ENCODE measurements around the gene RIMBP2. TPM values are rescaled to one million over a fixed set of nuclear protein-coding genes. Genes with fewer than 3 reads are reported as not detected.
A peak's percentile ranks its signal among the peaks of the same experiment; 100 is the strongest.
"Not testable (repeated sequence)": the region's sequence is repeated elsewhere in the genome, so short reads cannot be mapped to it uniquely, and the experiment has no call there.

Gene RIMBP2
- total and polyA plus RNA-seq, 5 donors: 0.05 to 0.28 TPM; not detected in 3

DNA sequence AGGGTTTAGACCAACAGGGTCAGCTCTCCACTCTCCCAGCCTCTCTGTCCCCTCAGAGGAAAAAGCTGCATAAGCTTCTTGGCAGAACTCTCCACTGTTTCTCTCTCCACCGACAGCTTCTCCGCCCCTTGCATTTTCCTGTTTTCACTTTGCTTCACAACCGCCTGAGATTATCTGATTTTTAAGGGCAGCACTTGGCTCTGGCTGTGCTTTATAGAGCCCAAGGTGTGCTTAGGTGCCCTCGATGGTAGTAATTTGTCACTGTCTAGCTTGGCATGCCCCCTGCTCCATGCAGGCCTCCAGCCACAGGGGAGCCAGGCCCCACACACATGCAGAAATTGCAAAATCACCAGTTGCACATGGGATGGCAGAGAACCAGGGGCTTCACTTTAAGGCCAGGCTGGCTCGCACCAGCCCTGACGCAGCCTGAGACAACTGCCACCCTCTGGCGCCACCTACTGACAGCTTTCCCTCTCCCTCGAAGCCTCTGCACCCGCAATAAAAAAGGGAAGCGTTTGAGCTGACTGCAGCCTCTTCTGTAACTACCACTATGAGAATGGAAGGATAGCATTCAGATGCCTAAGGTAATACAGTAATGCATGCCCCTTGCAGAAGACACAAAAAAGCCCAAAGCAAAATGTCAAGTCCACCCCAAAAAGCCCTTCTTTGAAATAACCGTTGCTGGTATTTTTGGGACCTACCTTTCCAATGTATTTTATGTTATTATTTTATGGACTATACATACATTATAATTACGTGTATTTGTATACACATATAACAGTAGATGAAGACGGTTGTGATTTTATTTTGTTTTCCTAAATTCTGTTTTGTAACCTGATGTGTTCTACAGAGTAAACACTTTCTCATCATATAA, 32.0 kb upstream of the RIMBP2 start:
- H3K4me1 ChIP-seq (ENCODE audit: control insufficient read depth, insufficient read depth, low read length): no peaks in the 10 kb centered on the region
- whole genome bisulfite sequencing: 9% methylated on average over 13 of the region's 13 CpGs
- ATAC-seq: peak; percentile 94
- intact Hi-C loops (cut with DNase I): loop anchor here (2.0 to 10.0 kb wide), 4 partner anchors 343 to 347 kb away; no protein-coding TSS in a partner anchor
- H3K9me3 ChIP-seq (ENCODE audit: control insufficient read depth, low read length): no peaks in the 10 kb centered on the region
- no peak overlapping the region for H3K4me3 ChIP-seq (ENCODE audit: low read length)
- H3K27me3 ChIP-seq (ENCODE audit: control insufficient read depth, insufficient read depth): no peaks in the 10 kb centered on the region
- H3K27ac ChIP-seq (ENCODE audit: low read length): no peak overlapping the region
- peak; percentile 85 to 94 (median 90) for DNase-seq

DNA sequence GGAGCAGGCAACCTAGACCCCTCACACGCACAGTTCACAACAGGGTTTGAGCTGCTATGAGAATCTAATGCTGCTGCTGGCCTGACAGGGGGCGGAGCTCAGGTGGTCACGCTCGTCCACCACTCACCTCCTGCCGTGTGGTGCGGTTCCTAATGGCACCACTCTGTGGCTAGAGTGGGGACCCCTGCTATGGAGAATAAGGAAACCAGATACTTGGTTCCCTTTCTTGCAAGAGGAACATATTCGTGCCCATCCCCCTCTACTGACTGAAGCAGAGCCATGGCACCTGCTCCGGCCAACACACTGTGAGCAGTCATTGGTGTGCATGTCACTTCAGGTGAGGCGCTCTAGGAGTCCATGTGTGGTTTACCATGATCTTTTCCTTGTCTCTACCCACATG, 30.4 kb upstream of the RIMBP2 start:
- no peak for DNase-seq
- 70% methylated on average over 9 of the region's 9 CpGs for WGBS
- intact Hi-C loops (cut with DNase I): loop anchor here in 2 of 4 donors (5.0 to 10.0 kb wide), 2 partner anchors 342 to 344 kb away; no protein-coding TSS in a partner anchor
- ATAC-seq: no peak
- H3K27me3 ChIP-seq (ENCODE audit: control insufficient read depth, insufficient read depth): no peaks in the 10 kb centered on the region
- no peaks in the 10 kb centered on the region for H3K4me1 ChIP-seq (ENCODE audit: control insufficient read depth, insufficient read depth, low read length)
- no peaks in the 10 kb centered on the region for H3K9me3 ChIP-seq (ENCODE audit: control insufficient read depth, low read length)
- no peak overlapping the region for H3K27ac ChIP-seq (ENCODE audit: low read length)
- no peak overlapping the region for H3K4me3 ChIP-seq (ENCODE audit: low read length)

DNA sequence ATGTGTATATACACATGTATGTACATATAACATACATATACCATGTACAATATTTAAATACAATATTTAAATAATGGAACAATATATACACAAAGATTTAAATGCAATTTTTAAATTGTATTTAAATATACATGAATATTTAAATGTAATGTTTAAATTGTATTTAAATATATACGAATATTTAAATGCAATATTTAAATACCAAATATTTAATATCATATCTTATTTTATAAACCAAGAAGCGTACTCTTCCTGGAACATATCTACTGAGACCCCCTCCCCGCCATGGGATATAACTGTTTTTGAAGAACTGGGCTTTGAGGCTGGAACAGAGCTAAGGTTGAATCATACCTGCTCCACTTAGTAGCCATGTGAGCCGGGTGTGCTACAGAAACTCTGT, 29.8 kb upstream of the RIMBP2 start:
- 87% methylated on average over 4 of the region's 4 CpGs for WGBS
- no peak for ATAC-seq
- Histone ChIP-seq H3K4me3 (ENCODE audit: low read length) (no peak overlapping the region), H3K27ac (ENCODE audit: low read length) (no peak overlapping the region), H3K27me3 (ENCODE audit: control insufficient read depth, insufficient read depth) (no peaks in the 10 kb centered on the region), H3K9me3 (ENCODE audit: control insufficient read depth, low read length) (no peaks in the 10 kb centered on the region), H3K4me1 (ENCODE audit: control insufficient read depth, insufficient read depth, low read length) (no peaks in the 10 kb centered on the region)
- intact Hi-C loops (cut with DNase I): loop anchor here in 2 of 4 donors (5.0 to 10.0 kb wide), 2 partner anchors 341 to 344 kb away; no protein-coding TSS in a partner anchor
- no peak for DNase-seq

DNA sequence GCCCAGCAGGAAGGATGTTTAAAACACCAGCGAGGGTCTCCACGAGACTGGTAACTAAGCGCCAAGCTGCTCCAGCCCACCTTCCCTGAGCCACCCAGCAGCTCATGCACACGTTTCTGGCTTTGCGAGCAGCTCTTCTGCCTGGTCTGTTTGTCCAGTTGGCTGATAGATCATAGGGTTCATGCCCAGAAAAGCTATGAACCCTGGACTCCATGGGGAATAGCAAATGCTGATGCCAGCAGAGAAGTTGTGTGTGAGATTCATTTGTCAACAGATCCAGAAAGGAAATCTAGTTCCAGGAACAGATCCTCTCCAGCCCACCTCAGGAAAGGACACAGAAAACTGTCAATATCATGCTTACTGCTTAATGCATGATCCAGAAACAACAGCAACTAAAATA, 28.2 kb upstream of the RIMBP2 start:
- intact Hi-C loops (cut with DNase I): loop anchor here in 1 of 4 donors (10.0 kb wide), 1 partner anchor 339 kb away; no protein-coding TSS in a partner anchor
- no peak overlapping the region for H3K4me3 ChIP-seq (ENCODE audit: low read length)
- no peaks in the 10 kb centered on the region for H3K9me3 ChIP-seq (ENCODE audit: control insufficient read depth, low read length)
- WGBS: 76% methylated on average over 5 of the region's 5 CpGs
- H3K27me3 ChIP-seq (ENCODE audit: control insufficient read depth, insufficient read depth): no peaks in the 10 kb centered on the region
- H3K27ac ChIP-seq (ENCODE audit: low read length): no peak overlapping the region
- no peak for DNase-seq
- no peak for ATAC-seq
- no peaks in the 10 kb centered on the region for H3K4me1 ChIP-seq (ENCODE audit: control insufficient read depth, insufficient read depth, low read length)

DNA sequence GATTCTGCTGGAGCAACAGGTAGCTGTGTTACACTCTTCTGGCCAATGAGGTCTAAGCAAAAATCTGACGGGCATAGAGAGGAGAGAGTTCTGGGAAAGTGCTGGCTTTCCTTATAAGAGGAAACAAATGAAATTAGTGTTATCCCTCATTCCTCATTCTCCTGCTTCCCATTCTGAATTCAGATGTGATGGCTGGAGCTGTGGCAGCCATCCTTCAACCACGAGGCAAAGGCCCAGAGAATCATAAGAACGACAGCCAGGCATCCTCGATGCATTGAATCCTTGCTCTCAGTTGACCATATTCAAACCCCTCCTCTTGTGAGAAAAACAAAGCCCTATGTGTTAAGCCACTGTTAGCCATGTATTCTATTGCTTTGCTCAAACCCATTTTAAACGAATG, 27.5 kb upstream of the RIMBP2 start:
- Histone ChIP-seq H3K9me3 (ENCODE audit: control insufficient read depth, low read length) (no peaks in the 10 kb centered on the region), H3K27ac (ENCODE audit: low read length) (no peak overlapping the region), H3K4me3 (ENCODE audit: low read length) (no peak overlapping the region), H3K27me3 (ENCODE audit: control insufficient read depth, insufficient read depth) (no peaks in the 10 kb centered on the region), H3K4me1 (ENCODE audit: control insufficient read depth, insufficient read depth, low read length) (no peaks in the 10 kb centered on the region)
- intact Hi-C loops (cut with DNase I): loop anchor here in 1 of 4 donors (10.0 kb wide), 1 partner anchor 339 kb away; no protein-coding TSS in a partner anchor
- DNase-seq (no peak), ATAC-seq (no peak)
- 94% methylated on average over 5 of the region's 5 CpGs for WGBS

DNA sequence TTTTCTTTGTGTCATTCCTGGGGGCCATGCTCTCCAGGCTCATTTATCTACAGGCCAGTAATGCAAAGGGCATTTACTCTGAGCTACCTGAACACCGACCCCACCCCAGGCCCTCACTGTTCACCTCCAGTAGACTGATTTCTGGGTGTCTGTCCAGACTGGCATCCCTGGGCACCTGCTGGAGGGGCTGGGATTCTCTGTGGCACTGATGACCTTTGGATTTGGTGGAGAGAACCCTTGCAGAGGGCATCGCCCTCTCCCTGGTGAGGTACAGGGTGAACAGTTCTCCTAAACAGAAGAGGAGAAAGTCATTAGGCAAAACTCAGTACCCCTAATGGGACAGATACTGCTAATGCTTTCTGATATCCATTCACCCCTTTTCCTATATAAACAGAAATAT, 27.1 kb upstream of the RIMBP2 start:
- Histone ChIP-seq H3K9me3 (ENCODE audit: control insufficient read depth, low read length) (no peaks in the 10 kb centered on the region), H3K27me3 (ENCODE audit: control insufficient read depth, insufficient read depth) (no peaks in the 10 kb centered on the region), H3K4me1 (ENCODE audit: control insufficient read depth, insufficient read depth, low read length) (no peaks in the 10 kb centered on the region), H3K27ac (ENCODE audit: low read length) (no peak overlapping the region), H3K4me3 (ENCODE audit: low read length) (no peak overlapping the region)
- ATAC-seq: no peak
- WGBS: 92% methylated on average over 2 of the region's 2 CpGs
- intact Hi-C loops (cut with DNase I): loop anchor here in 1 of 4 donors (10.0 kb wide), 1 partner anchor 338 kb away; no protein-coding TSS in a partner anchor
- no peak for DNase-seq

DNA sequence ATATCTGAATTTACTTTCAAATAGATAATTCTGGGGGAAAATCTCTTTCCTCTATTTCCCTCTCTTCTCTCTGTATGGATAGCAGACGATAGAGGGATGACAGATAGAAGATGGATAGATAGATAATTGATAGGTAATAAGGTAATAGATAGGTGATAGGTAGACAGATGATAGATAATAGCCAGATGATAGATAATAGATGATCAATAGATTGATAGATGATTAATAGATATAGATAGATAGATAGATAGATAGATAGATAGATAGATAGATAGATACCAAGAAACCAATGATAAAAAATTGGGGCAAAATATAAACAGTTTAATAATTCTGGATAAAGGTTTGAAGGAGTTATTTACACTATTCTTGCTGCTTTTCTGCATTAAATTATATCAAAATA, 26.6 kb upstream of the RIMBP2 start:
- H3K27me3 ChIP-seq (ENCODE audit: control insufficient read depth, insufficient read depth): no peaks in the 10 kb centered on the region
- DNase-seq (no peak), ATAC-seq (no peak)
- H3K4me1 ChIP-seq (ENCODE audit: control insufficient read depth, insufficient read depth, low read length): no peaks in the 10 kb centered on the region
- H3K9me3 ChIP-seq (ENCODE audit: control insufficient read depth, low read length): no peaks in the 10 kb centered on the region
- H3K27ac ChIP-seq (ENCODE audit: low read length): no peak overlapping the region
- H3K4me3 ChIP-seq (ENCODE audit: low read length): no peak overlapping the region
- intact Hi-C loops (cut with DNase I): loop anchor here in 1 of 4 donors (10.0 kb wide), 1 partner anchor 338 kb away; no protein-coding TSS in a partner anchor
- WGBS: 71% methylated on average over 1 of the region's 1 CpG

DNA sequence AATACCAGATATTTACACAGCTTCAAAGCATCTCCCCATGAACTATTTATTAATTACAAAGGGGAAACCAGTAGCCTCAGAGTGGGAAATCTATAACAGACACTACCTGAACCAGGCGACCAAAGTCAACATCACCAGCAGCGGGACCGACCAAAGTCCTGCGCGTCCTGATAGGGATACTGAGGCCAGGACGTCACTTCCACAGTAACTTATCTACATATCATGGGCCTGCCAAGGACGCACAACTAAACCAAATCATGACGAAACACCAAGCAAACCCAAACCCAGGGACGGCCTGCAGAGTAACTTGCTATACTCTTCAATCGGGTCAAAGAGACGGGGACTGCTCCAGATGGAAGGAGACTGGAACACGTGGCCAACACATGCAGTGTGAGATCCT, 26.0 kb upstream of the RIMBP2 start:
- no peak for DNase-seq
- Histone ChIP-seq H3K4me3 (ENCODE audit: low read length) (no peak overlapping the region), H3K4me1 (ENCODE audit: control insufficient read depth, insufficient read depth, low read length) (no peaks in the 10 kb centered on the region), H3K27me3 (ENCODE audit: control insufficient read depth, insufficient read depth) (no peaks in the 10 kb centered on the region), H3K9me3 (ENCODE audit: control insufficient read depth, low read length) (no peaks in the 10 kb centered on the region), H3K27ac (ENCODE audit: low read length) (no peak overlapping the region)
- intact Hi-C loops (cut with DNase I): loop anchor here in 1 of 4 donors (10.0 kb wide), 1 partner anchor 337 kb away; no protein-coding TSS in a partner anchor
- WGBS: 85% methylated on average over 12 of the region's 12 CpGs
- ATAC-seq: no peak

DNA sequence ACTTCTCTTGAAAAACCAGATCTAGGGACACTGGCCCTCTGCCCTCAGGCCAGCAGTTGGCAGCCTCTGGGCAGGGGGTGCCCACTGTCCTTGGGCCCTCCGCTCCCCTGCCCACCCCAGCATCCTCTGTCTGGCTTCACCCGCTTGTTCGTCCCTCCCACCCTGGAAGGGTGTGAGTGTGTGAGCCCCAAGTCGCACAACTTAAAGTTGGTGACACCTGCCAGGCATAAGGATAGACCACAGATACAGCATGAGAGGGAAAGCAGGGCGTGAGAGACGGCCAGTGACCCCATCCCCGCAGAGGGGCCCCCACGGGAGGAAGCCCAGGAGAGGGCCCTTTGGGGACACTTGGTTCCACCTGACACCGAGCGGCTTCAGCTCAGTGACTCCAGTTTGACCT, 23.5 kb upstream of the RIMBP2 start:
- Histone ChIP-seq H3K4me3 (ENCODE audit: low read length) (no peak overlapping the region), H3K27ac (ENCODE audit: low read length) (no peak overlapping the region), H3K27me3 (ENCODE audit: control insufficient read depth, insufficient read depth) (no peaks in the 10 kb centered on the region), H3K9me3 (ENCODE audit: control insufficient read depth, low read length) (no peaks in the 10 kb centered on the region), H3K4me1 (ENCODE audit: control insufficient read depth, insufficient read depth, low read length) (no peaks in the 10 kb centered on the region)
- no peak for DNase-seq
- no peak for ATAC-seq
- intact Hi-C loops (cut with DNase I): no loop called here
- 82% methylated on average over 10 of the region's 10 CpGs for WGBS

DNA sequence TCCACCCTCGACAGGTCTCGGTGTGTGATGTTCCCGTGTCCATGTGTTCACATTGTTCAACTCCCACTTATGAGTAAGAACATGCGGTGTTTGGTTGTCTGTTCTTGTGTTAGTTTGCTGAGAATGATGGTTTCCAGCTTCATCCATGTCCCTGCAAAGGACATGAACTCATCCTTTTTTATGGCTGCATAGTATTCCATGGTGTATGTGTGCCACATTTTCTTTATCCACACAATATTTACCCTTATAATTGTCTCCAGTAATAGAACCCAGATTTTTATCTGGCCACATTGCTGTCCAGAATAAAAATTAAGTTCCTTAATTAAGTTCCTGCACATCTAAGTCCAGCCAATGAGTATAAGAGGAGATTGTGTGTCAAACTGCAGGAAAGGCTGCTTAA, 22.3 kb upstream of the RIMBP2 start:
- 92% methylated on average over 4 of the region's 4 CpGs for WGBS
- not testable (repeated sequence) for H3K27me3 ChIP-seq (ENCODE audit: control insufficient read depth, insufficient read depth)

DNA sequence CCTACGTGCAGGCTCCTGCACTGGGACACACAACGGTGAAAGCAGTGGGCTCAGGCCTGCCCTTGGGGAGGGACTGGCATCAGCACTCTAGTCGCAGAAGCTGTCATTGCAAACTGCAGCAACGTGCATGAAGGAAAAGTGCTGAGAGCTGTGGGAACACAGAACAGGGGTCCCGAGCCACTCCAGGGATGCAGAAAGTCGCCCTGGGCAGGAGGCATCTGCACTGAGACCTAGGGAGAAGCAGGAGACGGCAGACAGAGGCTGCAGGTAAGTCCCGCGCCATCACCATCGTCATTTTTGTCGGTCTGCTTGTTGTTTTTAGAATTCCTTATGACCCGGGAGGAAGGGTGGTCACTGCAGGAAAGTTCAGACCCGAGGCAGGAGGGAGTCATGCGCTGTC, 21.6 kb upstream of the RIMBP2 start:
- DNase-seq (no peak), ATAC-seq (no peak)
- intact Hi-C loops (cut with DNase I): no loop called here
- no peaks in the 10 kb centered on the region for H3K9me3 ChIP-seq (ENCODE audit: control insufficient read depth, low read length)
- no peak overlapping the region for H3K4me3 ChIP-seq (ENCODE audit: low read length)
- no peaks in the 10 kb centered on the region for H3K4me1 ChIP-seq (ENCODE audit: control insufficient read depth, insufficient read depth, low read length)
- H3K27ac ChIP-seq (ENCODE audit: low read length): no peak overlapping the region
- 46% methylated on average over 14 of the region's 14 CpGs for WGBS
- H3K27me3 ChIP-seq (ENCODE audit: control insufficient read depth, insufficient read depth): no peaks in the 10 kb centered on the region

More for the DNA sequence above, 22.3 kb upstream of the RIMBP2 start:
- H3K9me3 ChIP-seq (ENCODE audit: control insufficient read depth, low read length); ATAC-seq; H3K4me1 ChIP-seq (ENCODE audit: control insufficient read depth, insufficient read depth, low read length); DNase-seq; intact Hi-C loops (cut with DNase I); H3K4me3 ChIP-seq (ENCODE audit: low read length); H3K27ac ChIP-seq (ENCODE audit: low read length): not testable (repeated sequence)
